A673 (cell line): ENCODE data around the gene STH.

Source experiments
- CTCF ChIP-seq: fragments of 300-800, 200-600 bp; sonication (generic); conservative IDR thresholded peaks from 2 replicates; pipeline ENCODE4 v1.5.1; 2017; ENCODE audit warnings: low read depth, mild to moderate bottlenecking, antibody characterized with exemption, low read length, moderate library complexity, mixed read lengths
- EZH2 ChIP-seq: fragments of 200-600 bp; sonication (generic); IDR thresholded peaks from 2 replicates; pipeline ENCODE4 v1.6.1; 2017; ENCODE audit warnings: borderline replicate concordance, low read depth, mild to moderate bottlenecking, mixed read lengths, antibody characterized with exemption, low read length; ENCODE audit not compliant: poor library complexity, severe bottlenecking

- no peak for TF ChIP-seq CTCF
- no peak for TF ChIP-seq EZH2
Measured at GRCh38 chr17:45983614-45984310, 15.3 kb upstream of the STH start.
